Activated CD4-positive, alpha-beta T cell treated with anti-CD3 and anti-CD28 coated beads, Interleukin-2, amount 50 U/mL, for 48 hours (primary cell): Measurements from ENCODE around the gene CANX.
"Not testable (repeated sequence)": the region's sequence is repeated elsewhere in the genome, so short reads cannot be mapped to it uniquely, and the experiment has no call there.

ENCODE experiments used
- DNase-seq, 2 experiments: peaks; one replicate each; pipeline ENCODE4 v3.0.0-alpha.2; 2020

Gene CANX

GRCh38 chr5:179698935-179699615 is at the start of gene CANX:
TSS of gene CANX (plus strand) at chr5:179698967. CDS start at chr5:179705682, 6,715 bp downstream.
- DNase-seq: no peak

- not testable (repeated sequence) for DNase-seq
Measured at GRCh38 chr5:179649166-179649703, 49.5 kb upstream of the CANX start.

- DNase-seq: not testable (repeated sequence)
Measured at GRCh38 chr5:179650245-179650644, 48.5 kb upstream of the CANX start.

GRCh38 chr5:179653135-179653534 is 45.6 kb upstream of the CANX start:
- not testable (repeated sequence) for DNase-seq

GRCh38 chr5:179657302-179658178 is 41.2 kb upstream of the CANX start:
- DNase-seq: peak in 1 of 2 experiments; percentile 16

- DNase-seq: peak in 1 of 2 experiments; percentile 8
Measured at GRCh38 chr5:179658179-179658856, 40.4 kb upstream of the CANX start.

- not testable (repeated sequence) for DNase-seq
Measured at GRCh38 chr5:179661647-179662046, 37.1 kb upstream of the CANX start.

GRCh38 chr5:179668391-179668790 is 30.4 kb upstream of the CANX start:
- peak; percentile 39 to 49 for DNase-seq

GRCh38 chr5:179678223-179679013 is 20.3 kb upstream of the CANX start:
- DNase-seq: peak; percentile 95 to 96

- peak; percentile 80 to 85 for DNase-seq
Measured at GRCh38 chr5:179679014-179679674, 19.6 kb upstream of the CANX start.

GRCh38 chr5:179680014-179680779 is 18.6 kb upstream of the CANX start:
- no peak for DNase-seq

GRCh38 chr5:179680780-179681401 is 17.9 kb upstream of the CANX start, which contains the start of gene CBY3:
TSS of gene CBY3 (minus strand) at chr5:179681034. CDS start at chr5:179680918, 116 bp downstream.
- no peak for DNase-seq

- not testable (repeated sequence) for DNase-seq
Measured at GRCh38 chr5:179689212-179689611, 9.6 kb upstream of the CANX start.

GRCh38 chr5:179694561-179694960 is 4.2 kb upstream of the CANX start:
- no peak for DNase-seq

GRCh38 chr5:179696603-179697002 is 2.2 kb upstream of the CANX start:
- DNase-seq: no peak

GRCh38 chr5:179697108-179697507 is 1.7 kb upstream of the CANX start:
- no peak for DNase-seq

GRCh38 chr5:179697543-179697942 is 1.2 kb upstream of the CANX start:
- not testable (repeated sequence) for DNase-seq

- DNase-seq: peak; percentile 98
Measured at GRCh38 chr5:179697993-179698934, 503 bp upstream of the CANX start.
